HG03196 (cell line): ENCODE data around the gene DNAH14.
"Not testable (repeated sequence)": the region's sequence is repeated elsewhere in the genome, so short reads cannot be mapped to it uniquely, and the experiment has no call there.

Experiments used
- ATAC-seq: cut with Tn5 transposase; IDR thresholded peaks from one replicate; pipeline ENCODE4 v1.9.1; 2021; ENCODE audit not compliant: unreplicated experiment

DNAH14 gene

DNA sequence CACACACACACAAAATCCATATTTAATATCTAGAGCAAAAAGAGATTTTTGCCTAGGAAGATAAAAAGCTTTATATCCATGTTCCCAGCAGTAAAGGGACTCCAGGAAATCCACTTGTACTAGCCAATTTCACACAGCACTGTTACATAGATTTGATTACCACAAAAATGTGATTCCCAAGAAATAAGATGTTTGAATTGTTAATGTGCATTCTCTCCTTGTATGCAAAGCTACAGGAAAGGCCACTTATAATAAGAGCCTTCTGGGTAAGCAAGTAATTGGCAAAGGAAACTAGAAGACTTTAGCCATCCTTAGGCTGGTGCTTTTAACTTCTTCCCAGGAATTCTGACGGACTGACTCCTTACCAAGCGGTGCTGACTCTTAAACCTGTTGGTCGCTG lies 409.1 kb downstream of the DNAH14 start:
- ATAC-seq = no peak

DNA sequence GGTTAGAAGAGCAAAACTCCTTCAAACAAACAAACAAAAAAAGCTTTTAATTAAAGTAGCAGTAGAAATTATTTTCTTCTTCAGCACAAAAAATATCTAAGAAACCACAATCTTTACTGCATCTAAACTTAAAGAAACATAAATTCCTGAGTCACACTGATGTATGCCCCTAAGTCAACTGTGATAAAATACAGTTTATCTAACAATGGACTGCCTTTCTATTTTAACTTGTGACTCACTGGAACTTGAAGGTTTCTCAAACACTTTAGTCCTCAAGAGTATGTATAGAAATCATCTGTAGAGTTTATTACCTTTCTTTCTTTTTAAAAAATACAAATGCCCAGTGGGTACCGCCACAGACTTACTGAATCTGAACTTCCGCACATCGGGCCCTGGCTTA lies 412.2 kb downstream of the DNAH14 start:
- ATAC-seq = no peak

DNA sequence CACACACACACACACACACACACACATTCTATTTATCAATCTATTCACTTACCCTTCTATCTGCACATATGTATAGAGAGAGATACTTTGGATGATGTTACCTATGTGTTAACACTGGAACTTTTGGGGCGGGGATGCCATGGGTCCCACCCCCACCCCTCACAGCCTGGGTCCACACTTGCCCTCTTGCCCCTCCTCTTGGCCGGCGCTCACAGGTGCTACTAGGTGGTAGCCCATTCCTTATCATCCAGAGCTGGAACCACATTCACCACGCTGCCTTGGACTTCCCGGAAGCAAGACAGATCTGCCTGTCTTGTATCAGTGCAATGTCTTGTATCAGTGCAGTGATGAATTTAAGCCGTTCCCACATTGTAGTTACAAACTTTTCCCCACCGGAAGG lies 413.2 kb downstream of the DNAH14 start:
- no peak for ATAC-seq

DNA sequence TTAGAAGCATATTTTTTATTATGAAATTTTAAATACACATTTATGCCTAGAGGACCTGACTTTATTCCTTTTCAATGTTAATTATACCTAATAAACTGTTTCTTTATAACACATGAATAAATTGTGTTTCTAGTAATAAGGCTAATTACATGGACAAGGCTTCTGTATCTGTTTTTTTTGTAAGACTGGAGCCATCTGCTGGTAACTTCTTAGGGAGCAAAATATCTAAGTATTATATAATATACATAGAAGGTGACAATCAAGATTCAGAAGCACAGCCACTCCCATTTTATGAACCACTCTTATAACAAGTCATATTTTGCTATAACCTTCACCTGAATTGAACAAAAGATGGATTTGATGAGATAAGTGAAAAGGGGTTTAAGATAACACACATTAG lies 414.1 kb downstream of the DNAH14 start:
- ATAC-seq = no peak

DNA sequence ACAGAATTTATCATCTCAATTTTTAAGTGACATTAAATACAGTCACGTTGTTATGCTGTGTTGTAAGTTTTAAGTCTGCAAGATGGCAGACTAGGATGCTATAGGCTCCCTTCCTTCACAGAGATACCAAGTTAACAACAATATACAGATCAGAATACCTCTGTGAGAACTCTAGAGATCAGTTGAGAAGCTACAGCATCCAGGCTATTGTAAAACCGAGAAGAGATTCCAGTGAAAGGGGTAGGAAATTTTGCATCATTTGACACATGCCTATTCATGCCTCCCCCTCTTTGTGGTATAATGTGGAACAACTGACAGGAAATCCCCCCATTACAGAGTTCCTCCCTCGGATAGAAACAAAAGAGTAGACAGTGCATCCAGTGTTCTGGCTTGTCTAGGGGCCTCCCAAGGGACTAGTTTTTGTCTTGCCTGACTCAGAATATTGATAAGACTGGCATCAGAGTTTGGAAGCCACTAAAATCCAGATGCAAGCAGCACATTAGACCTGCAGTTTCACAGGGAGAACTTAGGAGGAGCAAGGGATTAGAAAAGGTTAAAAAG lies 417.7 kb downstream of the DNAH14 start:
- ATAC-seq = no peak

DNA sequence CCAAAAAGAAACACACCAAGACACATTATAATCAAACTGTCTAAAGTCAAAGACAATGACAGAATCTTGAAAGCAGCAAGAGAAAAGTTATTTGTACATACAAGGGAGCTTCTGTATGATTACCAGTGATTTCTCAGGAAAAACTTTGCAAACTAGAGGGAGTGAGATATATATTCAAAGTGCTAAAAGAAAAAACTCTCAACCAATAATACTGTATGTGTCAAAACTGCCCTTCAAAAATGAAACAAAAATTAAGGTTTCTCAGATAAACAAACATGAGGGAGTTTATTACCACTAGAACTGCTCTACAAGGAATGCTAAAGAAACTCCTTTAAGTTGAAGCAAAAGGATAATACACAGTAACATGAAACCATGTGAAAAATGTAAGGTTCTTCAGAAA lies 418.9 kb downstream of the DNAH14 start:
- ATAC-seq = no peak

DNA sequence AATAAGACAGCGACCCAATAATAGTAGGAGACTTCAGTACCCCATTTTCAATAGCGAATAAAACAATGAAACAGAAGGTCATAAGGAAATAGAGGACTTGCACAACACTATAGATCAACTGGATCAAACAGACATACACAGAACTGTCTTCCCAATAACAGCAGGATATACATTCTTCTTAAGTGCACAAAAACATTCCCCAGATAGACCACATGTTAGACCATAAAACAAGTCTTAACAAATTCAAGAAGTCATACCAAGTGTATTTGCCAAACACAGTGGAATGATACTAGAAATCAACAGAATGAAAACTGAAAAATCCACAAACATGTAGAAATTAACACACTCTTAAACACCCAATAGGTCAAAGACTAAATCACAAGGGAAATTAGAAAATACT lies 420.4 kb downstream of the DNAH14 start:
- no peak for ATAC-seq

DNA sequence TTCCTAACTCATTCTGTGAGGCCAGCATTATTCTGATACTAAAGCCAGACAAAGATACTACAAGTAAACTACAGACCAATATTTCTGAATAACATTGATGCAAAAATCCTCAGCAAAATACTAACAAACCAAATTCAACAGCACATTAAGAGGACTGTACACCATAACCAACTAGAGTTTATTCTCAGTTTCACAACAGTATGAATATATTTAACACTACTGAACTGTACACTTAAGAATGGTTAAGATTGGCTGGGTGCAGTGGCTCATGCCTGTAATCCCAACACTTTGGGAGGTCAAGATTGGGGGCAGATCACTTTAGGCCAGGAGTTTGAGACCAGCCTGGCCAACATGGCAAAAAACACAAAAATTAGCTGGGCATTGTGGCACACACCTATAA lies 421.4 kb downstream of the DNAH14 start:
- no peak for ATAC-seq

DNA sequence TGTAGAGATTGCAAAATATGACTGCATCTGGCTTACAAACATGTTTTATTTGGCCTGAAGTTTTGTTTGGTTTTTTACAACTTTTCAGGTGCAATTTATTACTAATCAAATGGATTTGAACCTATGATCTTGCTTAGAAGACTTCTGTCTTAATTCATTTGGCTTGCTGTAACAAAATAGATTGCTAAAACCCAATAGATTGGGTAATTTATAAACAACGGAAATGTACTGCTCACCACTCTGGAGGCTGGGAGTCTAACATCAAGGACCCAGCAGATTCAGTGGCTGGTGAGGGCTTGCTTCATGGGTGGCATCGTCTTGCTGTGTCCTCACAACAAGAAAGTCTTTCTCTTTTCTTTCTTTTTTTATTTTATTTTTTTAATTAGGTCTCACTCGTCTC lies 425.4 kb downstream of the DNAH14 start:
- no peak for ATAC-seq

DNA sequence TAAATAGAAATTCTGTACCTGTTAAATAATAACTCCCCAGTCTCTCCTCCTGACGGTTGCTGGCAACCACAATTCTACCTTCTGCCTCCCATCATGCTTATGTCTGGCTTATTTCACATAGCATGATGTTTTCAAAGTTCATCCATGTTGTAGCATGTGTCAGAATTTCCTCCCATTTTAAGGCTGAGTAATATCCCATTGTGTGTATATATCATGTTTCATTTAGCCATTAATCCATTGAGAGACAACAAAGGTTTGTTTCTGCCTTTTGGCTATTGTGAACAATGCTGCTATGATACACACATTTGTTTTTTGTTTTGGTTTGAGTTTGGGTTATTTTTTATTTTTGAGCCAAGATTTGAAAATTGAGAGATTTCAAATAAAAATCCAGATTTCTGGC lies 426.4 kb downstream of the DNAH14 start:
- ATAC-seq = no peak

DNA sequence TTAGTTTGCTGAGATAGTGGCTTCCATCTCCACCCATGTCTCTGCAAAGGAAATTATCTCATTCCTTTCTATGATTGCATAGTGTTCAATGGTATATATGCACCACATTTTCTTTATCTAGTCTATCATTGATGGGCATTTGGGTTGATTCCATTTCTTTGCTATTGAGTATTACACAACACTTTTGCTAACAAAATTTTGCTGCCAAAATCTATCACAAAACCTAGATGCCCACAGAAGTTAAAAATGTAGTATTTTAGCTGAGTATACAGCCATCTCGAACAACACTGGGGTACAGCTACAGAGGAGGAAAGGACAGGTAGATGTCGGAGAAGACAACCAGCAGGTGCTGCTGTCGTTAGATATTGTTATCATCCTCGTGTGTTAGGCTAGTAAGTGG lies 430.6 kb downstream of the DNAH14 start:
- ATAC-seq = no peak

DNA sequence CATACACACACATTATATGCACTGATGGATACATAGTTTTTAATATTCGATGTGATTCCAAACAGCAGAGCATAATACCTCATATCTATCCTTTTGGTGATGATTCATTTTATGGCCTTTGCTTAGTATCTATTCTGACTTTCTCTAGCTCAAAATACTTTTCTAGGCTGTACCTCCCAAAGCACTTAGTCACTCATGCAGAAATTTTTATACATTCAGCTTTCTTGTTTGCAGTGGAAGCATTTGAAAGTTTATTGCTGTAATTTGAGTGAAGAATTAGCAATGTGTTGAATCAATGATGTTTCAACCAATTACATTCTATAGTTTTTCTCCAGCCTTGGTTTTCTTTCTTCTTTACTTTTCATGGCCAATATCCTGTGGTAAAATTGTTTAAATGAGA lies 431.7 kb downstream of the DNAH14 start:
- ATAC-seq = no peak

DNA sequence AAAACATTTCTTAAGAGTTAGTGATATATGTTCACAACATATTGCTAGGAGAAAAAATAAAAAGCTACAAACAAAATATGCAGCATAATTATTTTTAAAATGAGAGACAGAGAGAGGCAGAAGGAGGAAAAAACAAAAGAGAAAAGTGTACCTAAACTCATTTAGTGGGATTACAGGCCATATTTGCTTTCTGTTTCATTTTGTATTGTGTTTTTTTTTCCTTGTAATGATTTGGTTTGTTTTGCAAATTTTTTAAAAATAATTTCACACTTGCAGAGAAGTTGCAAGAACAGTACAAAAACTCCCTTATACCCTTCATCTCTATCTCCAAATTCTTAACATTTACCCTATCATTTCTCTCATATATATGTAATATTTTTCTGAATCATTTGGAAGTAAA lies 433.3 kb downstream of the DNAH14 start:
- no peak for ATAC-seq

DNA sequence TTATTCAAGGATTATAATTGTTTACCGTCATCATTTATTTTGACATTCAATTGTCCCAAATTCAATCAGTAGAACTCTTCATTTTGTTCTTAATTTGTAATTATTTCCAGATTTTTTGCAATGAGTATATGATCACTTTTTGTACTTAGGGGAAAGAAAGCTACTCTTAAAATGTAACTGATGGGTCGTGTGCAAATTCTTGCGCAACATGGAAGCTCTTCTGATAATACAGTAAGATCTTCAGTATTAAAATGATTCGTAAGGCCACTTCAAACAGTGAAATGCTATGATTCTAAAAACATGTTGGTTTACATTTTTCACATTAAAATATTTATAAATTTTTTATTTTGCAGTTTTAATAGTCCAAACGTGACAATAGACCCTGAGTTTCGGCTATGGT lies 435.0 kb downstream of the DNAH14 start:
- no peak for ATAC-seq

DNA sequence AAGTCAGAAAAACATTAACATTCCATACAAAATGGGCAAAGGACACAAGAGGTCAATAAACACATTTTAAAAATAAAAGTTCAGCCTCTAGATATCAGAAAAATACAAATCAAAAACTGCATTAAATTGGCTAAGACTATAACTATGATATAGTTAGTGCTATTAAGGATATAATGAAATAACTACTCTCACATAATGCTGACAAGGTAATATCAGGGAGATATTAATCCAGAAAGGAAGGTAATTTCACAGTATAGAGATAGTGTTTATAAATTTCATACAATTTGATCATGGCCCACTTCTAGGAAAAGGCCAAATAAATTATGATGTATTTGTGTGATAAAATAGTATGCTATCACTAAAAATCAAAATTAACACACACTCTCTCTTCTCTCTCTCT lies 436.5 kb downstream of the DNAH14 start:
- no peak for ATAC-seq

DNA sequence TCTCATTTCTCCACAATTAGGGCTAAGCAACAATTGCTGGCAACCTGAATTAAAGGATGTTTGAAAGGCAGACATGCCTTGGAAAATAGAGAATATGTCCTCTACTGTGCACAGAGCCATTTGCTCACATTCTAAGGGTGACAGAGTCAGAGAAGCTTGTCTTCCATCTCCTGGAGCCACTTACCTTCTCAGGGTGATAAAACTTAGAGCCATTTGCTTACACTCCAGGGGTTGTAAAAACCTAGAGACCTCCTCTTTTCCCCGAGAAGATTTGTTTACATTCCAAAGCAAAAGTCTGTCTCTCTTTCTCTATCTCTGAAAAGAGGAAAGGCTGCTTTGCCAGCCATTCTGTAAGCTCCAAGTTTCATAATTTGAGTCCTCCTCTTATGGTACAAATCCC lies 437.1 kb downstream of the DNAH14 start:
- ATAC-seq = no peak

DNA sequence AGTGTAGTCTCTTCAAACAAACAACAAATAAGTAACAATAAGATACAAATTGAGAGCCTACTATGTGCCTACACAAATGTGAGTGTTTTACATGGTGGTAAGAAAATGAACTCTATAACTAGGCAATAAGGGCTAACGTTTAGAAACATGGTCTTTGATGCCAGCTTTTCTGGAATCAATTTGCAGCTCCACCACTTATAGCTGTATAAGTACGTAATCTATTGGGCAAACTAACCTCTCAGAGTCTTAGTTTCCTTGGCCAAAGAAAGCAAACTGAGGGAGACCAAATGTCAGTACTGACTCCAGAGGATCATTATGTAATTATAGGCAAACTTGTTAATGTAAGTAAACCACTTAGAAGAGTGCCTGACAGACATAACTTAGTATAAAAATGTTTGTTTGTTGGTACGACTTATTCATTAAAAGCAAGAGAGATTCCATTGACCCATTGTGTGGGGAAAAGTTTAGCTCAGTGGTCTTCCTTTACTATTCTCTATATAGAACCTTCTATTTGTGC lies 438.6 kb downstream of the DNAH14 start:
- no peak for ATAC-seq

DNA sequence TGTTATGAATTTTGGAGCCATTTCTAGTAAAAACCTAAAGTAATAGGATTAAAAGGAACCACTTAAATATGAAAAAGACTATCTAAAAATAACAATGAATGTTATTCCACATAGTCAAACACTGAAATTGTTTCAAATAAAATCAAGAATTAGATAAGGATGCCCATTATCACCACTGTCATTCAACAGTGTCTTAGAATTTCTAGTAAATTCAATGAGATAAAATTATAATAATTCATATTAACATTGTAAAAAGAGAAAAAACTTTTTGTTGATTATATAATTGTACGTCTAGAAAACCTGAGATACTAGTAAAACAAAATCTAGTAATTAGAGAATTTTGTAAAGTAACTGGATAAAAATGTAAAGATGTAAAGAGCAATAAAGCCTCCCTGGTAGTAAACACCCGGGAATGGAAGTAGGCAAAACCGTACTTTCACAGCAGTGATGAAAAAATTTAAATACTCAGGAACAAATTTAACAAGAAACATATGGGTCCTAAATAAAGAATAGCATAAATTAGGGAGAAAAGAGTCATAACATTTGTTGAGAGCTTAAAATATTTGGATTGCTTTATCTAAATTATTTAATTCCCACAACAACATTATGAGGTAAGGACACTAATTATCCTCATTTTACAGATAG lies 442.0 kb downstream of the DNAH14 start:
- ATAC-seq = no peak

DNA sequence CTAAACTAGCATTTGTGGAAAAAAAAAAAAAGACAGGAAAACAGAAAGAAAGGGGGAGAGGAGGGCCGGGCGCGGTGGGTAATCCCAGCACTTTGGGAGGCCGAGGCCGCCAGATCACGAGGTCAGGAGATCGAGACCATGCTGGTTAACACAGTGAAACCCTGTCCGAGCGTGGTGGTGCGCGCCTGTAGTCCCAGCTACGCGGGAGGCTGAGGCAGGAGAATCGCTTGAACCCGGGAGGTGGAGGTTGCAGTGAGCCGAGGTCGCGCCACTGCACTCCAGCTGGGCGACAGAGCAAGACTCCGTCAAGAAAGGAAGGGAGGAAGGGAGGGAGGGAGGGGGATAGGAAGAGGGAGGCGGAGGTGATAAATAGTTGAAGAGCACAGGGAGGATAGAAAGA lies 443.7 kb downstream of the DNAH14 start:
- no peak for ATAC-seq

DNA sequence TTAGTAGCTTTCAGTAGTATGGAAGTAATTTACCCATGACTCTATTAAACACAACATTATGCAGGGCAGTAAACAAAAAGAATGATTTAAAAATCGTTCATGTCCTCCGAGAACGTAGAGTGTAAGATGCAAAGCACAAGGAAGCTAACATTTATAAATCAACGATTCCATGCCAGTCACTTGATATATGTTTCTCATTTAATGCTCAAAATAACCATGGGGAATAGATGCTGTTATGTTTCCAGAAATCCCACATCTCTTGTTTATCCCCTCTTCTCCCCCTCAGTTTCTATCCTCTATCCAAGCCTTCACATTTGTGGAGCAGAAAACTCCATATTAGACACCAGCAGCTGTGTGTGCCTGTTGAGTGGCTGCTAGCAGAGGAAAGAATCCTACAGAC lies 445.5 kb downstream of the DNAH14 start:
- no peak for ATAC-seq

DNA sequence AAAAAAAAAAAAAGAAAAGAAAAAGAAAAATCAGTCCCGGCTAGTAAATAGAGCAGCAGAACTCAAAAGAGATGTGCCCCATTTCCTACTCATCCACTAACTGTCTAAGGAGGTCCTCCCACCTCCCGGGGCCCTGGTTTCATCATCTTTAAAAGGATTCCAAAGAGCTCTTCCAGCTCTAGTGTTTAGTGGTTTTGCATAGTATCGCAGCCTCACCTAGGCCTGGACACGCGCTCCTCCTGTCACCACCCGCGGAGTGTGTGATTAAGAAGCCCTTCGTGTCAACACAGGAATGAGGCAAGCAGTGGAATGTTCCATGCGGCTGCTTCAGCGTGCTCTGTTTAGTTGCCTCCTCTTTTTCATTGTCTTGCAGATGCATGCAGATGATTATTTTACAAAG lies 449.4 kb downstream of the DNAH14 start:
- ATAC-seq = no peak

DNA sequence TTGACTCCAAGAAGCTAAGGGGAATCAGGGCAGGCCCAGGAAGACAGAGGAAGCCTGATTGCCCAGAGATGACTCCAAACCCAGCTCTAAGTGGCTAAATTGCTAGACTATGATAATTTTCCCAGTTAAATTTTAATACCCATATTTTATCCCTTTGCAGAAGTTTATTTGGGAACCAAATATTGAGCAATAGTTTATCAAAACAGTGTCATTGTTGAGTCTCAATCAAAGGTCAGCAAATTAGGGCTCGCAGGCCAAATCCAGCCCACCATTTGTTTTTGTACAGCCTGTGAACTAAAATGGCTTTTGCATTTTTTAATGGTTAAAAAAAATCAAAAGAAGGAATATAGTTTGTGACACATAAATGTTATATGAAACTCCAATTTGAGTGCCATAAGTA lies 451.2 kb downstream of the DNAH14 start:
- no peak for ATAC-seq

DNA sequence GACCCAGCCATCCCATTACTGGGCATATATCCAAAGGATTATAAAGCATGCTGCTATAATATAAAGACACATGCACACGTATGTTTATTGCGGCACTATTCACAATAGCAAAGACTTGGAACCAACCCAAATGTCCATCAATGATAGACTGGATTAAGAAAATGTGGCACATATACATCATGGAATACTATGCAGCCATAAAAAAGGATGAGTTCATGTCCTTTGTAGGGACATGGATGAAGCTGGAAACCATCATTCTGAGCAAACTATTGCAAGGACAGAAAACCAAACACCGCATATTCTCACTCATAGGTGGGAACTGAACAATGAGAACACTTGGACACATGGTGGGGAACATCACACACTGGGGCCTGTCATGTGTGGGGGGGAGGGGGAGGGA lies 457.4 kb downstream of the DNAH14 start:
- ATAC-seq = not testable (repeated sequence)
